NCI-H69 (cell line): ENCODE results near the gene PCDHGC4.

Experiments
- DNase-seq: peaks from one replicate; lab custom pipeline; 2025; lab: John Stamatoyannopoulos, UW

Gene PCDHGC4

DNA sequence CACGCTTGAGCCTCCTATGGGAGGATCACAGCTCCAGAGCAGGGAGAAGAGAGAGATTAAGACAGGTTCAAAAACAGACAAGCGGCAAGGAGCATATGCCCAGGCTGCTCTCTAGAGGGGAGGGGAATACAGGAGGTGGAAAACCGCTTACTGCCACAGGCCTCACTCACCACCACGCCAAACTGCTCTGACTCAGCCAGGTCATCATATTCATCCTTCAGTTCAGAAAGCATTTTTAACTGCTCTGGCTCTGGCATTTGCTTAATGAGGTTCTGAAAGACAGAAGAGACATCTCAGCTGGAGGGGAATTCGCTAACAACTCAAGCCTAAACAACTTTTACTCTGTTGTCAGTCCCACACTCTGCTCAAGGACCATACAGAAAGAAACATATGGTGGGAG, 44.2 kb downstream of the PCDHGC4 start:
- no peak for DNase-seq

- no peak for DNase-seq
Measured at GRCh38 chr5:141529873-141530272, 45.0 kb downstream of the PCDHGC4 start.

- no peak for DNase-seq
Measured at GRCh38 chr5:141532726-141533125, 47.9 kb downstream of the PCDHGC4 start.

DNA sequence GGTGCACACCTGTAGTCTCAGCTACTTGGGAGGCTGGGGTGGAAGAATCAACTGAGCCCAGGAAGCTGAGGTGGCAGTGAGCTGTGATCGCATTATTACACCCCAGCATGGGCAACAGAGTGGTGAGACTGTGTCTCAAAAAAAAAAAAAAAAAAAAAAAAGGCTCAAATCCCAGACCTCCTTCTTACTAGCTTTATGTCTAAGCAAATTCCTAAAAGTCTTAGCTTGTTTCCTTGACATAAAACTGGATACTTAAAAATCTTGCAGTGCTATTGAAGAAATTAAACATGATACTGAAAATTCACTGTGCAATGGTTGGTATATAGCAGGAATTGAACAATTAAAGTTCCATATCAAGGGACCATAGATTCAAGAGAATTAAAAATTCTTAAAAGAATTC, 49.1 kb downstream of the PCDHGC4 start:
- no peak for DNase-seq

DNA sequence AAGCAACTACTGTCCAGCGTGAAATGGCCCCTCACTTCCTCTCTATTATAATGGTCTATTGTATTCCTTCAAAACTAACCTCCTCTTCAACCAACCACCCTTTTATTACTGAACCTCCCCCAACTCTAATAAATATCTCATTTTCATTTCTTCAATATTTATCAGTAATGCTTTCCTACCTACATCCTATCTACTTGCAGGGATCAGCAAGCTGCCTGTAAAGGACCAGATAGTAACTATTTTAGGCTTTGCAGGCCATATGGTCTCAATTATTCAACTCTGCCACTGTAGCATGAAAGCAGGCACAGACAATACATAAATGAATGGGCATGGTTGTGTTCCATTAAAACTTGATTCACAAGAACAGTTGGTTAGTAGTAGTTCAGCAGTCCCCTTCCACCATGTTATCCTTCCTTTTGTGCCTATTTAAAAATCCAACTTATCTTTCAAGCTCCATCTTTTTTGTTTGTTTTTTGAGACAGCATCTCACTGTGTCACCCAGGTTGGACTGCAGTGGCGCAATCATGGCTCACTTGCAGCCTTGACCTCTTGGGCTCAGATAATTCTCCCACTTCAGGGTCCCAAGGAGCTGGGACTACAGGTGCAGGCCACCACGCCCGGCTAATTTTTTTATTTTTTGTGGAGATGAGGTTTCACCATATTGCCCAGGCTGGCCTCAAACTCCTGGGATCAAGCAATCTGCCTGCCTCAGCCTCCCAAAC, 49.8 kb downstream of the PCDHGC4 start:
- DNase-seq, result no peak
